ENCODE data around the gene ZNF446. TPM values are rescaled to one million over a fixed set of nuclear protein-coding genes. Genes with fewer than 3 reads are reported as not detected.

Gene ZNF446
- total and polyA plus RNA-seq, 10 of the 15 experiments (the other 5 are each of a cell fraction or from before 2014, with no cell fraction given), result 0.14 to 6.9 (median 4.1) TPM

DNA sequence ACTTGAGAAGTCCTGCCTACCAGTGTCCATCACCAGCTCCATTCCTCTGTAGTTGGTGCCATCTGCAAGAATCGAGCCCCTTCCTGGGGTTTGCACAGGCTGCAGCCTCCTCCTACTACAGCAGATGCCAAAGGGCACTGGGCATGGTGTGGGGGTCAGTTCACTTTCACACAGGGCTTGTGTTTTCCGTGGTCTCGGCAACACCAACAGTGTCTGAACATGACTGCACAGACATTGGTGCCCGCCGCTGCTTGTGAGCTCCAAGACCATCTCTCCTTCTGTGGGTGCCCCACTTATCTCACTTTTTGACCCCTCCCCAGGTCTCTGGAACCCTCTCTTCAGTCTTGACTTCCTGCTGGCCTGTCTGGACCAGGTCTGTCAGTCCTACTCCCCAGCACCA, 15.2 kb downstream of the ZNF446 start:
- ChIA-PET CTCF (no interaction called here), POLR2A (no interaction called here), SMC1A (ENCODE audit: uncharacterized antibody, unreplicated experiment) (interaction anchor here (1.6 kb wide), 1 partner anchor 23 kb away, joined by 4 read pairs; no protein-coding TSS in a partner anchor), RAD21 (ENCODE audit: unreplicated experiment) (no interaction called here)
- Histone ChIP-seq H3K27ac (ENCODE audit: control insufficient read depth, insufficient read depth) (no peak overlapping the region), H3K4me3 (no peak overlapping the region), H3K4me1 (ENCODE audit: control insufficient read depth, insufficient read depth, low read length) (peaks cover 25% of the 10 kb centered on the region), H3K9me3 (replicated peaks; ENCODE audit: control insufficient read depth, insufficient read depth, low read length) (no peaks in the 10 kb centered on the region; the same call in 2 of the 3 replicates), H3K9ac (ENCODE audit: control insufficient read depth, insufficient read depth, low read length) (no peak overlapping the region), H3K4me2 (ENCODE audit: control insufficient read depth, insufficient read depth) (no peak overlapping the region), H3K27me3 (replicated peaks in 1 of 2; ENCODE audit: control insufficient read depth in 2 of 2, insufficient read depth in 2 of 2, low read length in 1 of 2) (no peaks in the 10 kb centered on the region), H3K36me3 (ENCODE audit: control insufficient read depth in 2 of 2, insufficient read depth in 2 of 2, low read length in 1 of 2) (no peaks in the 10 kb centered on the region; a peak in 1 of 4 replicates), H4K20me1 (ENCODE audit: control insufficient read depth, insufficient read depth) (no peaks in the 10 kb centered on the region), H2AFZ (ENCODE audit: control insufficient read depth, low read depth, low read length) (no peak overlapping the region), H3K79me2 (ENCODE audit: control insufficient read depth, insufficient read depth, low read length) (no peaks in the 10 kb centered on the region; the same call in 1 of the 2 replicates)
- no peak for TF ChIP-seq DPF2 (IDR thresholded peaks at IDR 0.05)
- no peak for TF ChIP-seq E2F8 (IDR thresholded peaks at IDR 0.05; ENCODE audit: low read depth, partially characterized antibody)
- no peak for TF ChIP-seq ZSCAN29 (IDR thresholded peaks at IDR 0.05)
- TF ChIP-seq TCF7 (IDR thresholded peaks at IDR 0.05; ENCODE audit: borderline replicate concordance), result no peak
- TF ChIP-seq IRF3 (IDR thresholded peaks at IDR 0.05), result no peak
- no peak for TF ChIP-seq SMARCA5 (IDR thresholded peaks at IDR 0.05)
- no peak for TF ChIP-seq ZNF24 (IDR thresholded peaks at IDR 0.05)
- no peak for TF ChIP-seq GATAD2B (conservative IDR thresholded peaks at IDR 0.05; ENCODE audit: low read depth)
- BruUV-seq (replicated peaks), result no TSS peak
- WGBS (ENCODE audit: insufficient coverage, insufficient replicate concordance, low lambda C conversion rate, missing lambda C conversion rate), result 98% methylated on average over 5 of the region's 5 CpGs
- no peak for FAIRE-seq
- ATAC-seq, result no peak
- intact Hi-C loops (cut with micrococcal nuclease; ENCODE audit: unreplicated experiment), result no loop called here
- in situ Hi-C loops (cut with MboI), result no loop called here
- DNase-seq (ENCODE audit: low read depth, low spot score), result no peak
